RWPE2 (cell line): ENCODE data around the gene LYSET.

Experiments
- ATAC-seq: fragments of 200-7000 bp; cut with Tn5 transposase; 3 replicates; pipeline ENCODE4 v1.9.1; 2021; ENCODE audit warnings: low read depth
- DNase-seq: peaks from one replicate; pipeline ENCODE4 v3.0.0-alpha.2; 2020; ENCODE audit warnings: low spot score
- H3K27ac ChIP-seq: fragments of 450-650 bp; 2 replicates; pipeline ENCODE4 v1.5.1; 2017; ENCODE audit warnings: mild to moderate bottlenecking; ENCODE audit not compliant: poor library complexity, severe bottlenecking
- H3K27me3 ChIP-seq: fragments of 250-450 bp; sonication (Bioruptor Pico); 2 replicates; pipeline ENCODE4 v1.5.1; 2021; ENCODE audit warnings: mild to moderate bottlenecking, moderate library complexity; ENCODE audit not compliant: insufficient read depth, poor library complexity, severe bottlenecking
- H3K36me3 ChIP-seq: fragments of 250-450 bp; sonication (Bioruptor Pico); 2 replicates; pipeline ENCODE4 v1.5.1; 2020; ENCODE audit warnings: low read depth, mild to moderate bottlenecking, moderate library complexity
- H3K4me1 ChIP-seq: fragments of 250-450 bp; sonication (Bioruptor Pico); 2 replicates; pipeline ENCODE4 v1.5.1; 2021; ENCODE audit warnings: mild to moderate bottlenecking, moderate library complexity; ENCODE audit not compliant: insufficient read depth, poor library complexity, severe bottlenecking
- H3K4me3 ChIP-seq: fragments of 250-450 bp; sonication (Bioruptor Pico); 2 replicates; pipeline ENCODE4 v1.5.1; 2021; ENCODE audit warnings: mild to moderate bottlenecking, moderate library complexity; ENCODE audit not compliant: severe bottlenecking
- H3K9me3 ChIP-seq: fragments of 250-450 bp; sonication (Bioruptor Pico); 2 replicates; pipeline ENCODE4 v1.5.1; 2021; ENCODE audit warnings: mild to moderate bottlenecking, moderate library complexity; ENCODE audit not compliant: severe bottlenecking
- TF ChIP-seq, protein P1 (sequence below): fragments of 450-650 bp; IDR thresholded peaks from one replicate; pipeline ENCODE4 v1.5.1; 2017; ENCODE audit warnings: mild to moderate bottlenecking, moderate library complexity; ENCODE audit not compliant: poor library complexity, severe bottlenecking

LYSET gene

GRCh38 chr14:93212432-93212831 is 27.3 kb downstream of the LYSET start:
- Histone ChIP-seq H3K4me1 (no peaks in the 10 kb centered on the region), H3K27me3 (no peaks in the 10 kb centered on the region), H3K9me3 (no peaks in the 10 kb centered on the region), H3K4me3 (no peak overlapping the region), H3K36me3 (peaks cover 82% of the 10 kb centered on the region), H3K27ac (no peak overlapping the region)
- ATAC-seq (no peak), DNase-seq (no peak)
- TF ChIP-seq, protein P1, sequence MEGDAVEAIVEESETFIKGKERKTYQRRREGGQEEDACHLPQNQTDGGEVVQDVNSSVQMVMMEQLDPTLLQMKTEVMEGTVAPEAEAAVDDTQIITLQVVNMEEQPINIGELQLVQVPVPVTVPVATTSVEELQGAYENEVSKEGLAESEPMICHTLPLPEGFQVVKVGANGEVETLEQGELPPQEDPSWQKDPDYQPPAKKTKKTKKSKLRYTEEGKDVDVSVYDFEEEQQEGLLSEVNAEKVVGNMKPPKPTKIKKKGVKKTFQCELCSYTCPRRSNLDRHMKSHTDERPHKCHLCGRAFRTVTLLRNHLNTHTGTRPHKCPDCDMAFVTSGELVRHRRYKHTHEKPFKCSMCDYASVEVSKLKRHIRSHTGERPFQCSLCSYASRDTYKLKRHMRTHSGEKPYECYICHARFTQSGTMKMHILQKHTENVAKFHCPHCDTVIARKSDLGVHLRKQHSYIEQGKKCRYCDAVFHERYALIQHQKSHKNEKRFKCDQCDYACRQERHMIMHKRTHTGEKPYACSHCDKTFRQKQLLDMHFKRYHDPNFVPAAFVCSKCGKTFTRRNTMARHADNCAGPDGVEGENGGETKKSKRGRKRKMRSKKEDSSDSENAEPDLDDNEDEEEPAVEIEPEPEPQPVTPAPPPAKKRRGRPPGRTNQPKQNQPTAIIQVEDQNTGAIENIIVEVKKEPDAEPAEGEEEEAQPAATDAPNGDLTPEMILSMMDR, result no peak

GRCh38 chr14:93214598-93214997 is 29.5 kb downstream of the LYSET start:
- TF ChIP-seq, protein P1, result no peak
- Histone ChIP-seq H3K27ac (no peak overlapping the region), H3K36me3 (peaks cover 96% of the 10 kb centered on the region), H3K27me3 (no peaks in the 10 kb centered on the region), H3K4me1 (no peaks in the 10 kb centered on the region), H3K9me3 (no peaks in the 10 kb centered on the region), H3K4me3 (no peak overlapping the region)
- ATAC-seq (no peak), DNase-seq (no peak)

DNA sequence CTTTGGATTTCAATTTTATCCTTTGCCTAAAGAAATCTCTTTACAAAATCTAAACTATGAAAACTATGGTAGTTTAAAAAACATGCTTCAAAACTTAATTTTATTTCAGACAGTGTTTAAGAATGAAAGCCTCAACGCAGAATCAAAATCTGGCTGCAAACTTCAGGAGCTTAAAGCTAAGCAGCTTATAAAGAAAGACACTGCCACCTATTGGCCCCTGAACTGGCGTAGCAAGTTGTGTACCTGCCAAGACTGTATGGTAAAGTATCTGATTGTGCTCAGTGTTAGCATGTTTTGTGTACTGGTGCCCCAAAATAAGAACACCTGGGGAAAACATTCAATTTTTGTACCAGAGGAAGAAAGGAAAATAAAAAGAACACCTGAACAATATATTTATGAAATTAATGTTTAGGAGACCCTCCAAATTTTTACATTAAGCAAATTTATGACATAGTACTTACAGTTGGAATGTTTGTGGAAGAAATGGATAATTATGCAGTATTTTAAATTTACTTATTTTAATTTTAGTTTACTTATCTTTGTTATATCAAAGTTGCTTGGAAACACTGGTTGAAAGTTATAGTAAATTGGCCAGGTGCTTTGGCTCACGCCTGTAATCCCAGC is 34.1 kb downstream of the LYSET start:
- no peak for DNase-seq
- H3K27ac ChIP-seq, result no peak overlapping the region
- TF ChIP-seq, protein P1, result peak; percentile 87
- ATAC-seq, result peak; percentile 93
- no peaks in the 10 kb centered on the region for H3K4me1 ChIP-seq
- H3K36me3 ChIP-seq, result peaks cover 90% of the 10 kb centered on the region
- H3K27me3 ChIP-seq, result no peaks in the 10 kb centered on the region
- no peaks in the 10 kb centered on the region for H3K9me3 ChIP-seq
- H3K4me3 ChIP-seq, result no peak overlapping the region

DNA sequence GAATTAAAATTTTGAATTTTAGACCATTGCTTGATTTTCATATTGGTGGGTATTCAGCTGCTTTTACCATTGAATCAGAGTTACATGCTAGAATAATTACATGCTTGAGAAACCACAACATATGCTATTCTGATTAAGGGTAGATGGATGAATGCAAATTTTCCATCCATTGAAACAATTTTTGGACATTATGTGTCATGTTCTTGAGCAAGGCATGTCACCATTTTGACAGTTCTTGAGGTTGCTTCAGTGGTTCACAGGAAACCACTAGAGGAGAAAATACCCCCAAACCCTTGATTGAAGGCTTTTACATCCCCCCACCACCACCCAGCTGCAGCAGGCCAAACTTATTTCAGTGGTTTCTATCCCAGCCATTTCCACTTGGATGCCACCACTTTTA is 35.4 kb downstream of the LYSET start:
- ATAC-seq, result no peak
- no peak for DNase-seq
- H3K4me3 ChIP-seq, result no peak overlapping the region
- no peaks in the 10 kb centered on the region for H3K9me3 ChIP-seq
- no peaks in the 10 kb centered on the region for H3K27me3 ChIP-seq
- TF ChIP-seq, protein P1, result no peak
- H3K27ac ChIP-seq, result no peak overlapping the region
- peaks cover 88% of the 10 kb centered on the region for H3K36me3 ChIP-seq
- no peaks in the 10 kb centered on the region for H3K4me1 ChIP-seq

GRCh38 chr14:93223565-93223964 is 38.4 kb downstream of the LYSET start:
- Histone ChIP-seq H3K4me1 (no peaks in the 10 kb centered on the region), H3K36me3 (peaks cover 83% of the 10 kb centered on the region), H3K9me3 (no peaks in the 10 kb centered on the region), H3K27me3 (no peaks in the 10 kb centered on the region), H3K27ac (no peak overlapping the region), H3K4me3 (no peak overlapping the region)
- DNase-seq (no peak), ATAC-seq (no peak)
- TF ChIP-seq, protein P1, result no peak
